LNCAP (cell line): ENCODE measurements around the gene OR51G2.

Source experiments
- CTCF ChIP-seq: fragments of 450-650 bp; IDR thresholded peaks from 2 replicates; pipeline ENCODE4 v1.5.1; 2017; ENCODE audit warnings: mild to moderate bottlenecking

The OR51G2 gene

GRCh38 chr11:4932751-4933150 is 13.6 kb upstream of the OR51G2 start:
- no peak for TF ChIP-seq CTCF

GRCh38 chr11:4926608-4927007 is 7.5 kb upstream of the OR51G2 start:
- no peak for TF ChIP-seq CTCF

- no peak for TF ChIP-seq CTCF
Measured at GRCh38 chr11:4924239-4924638, 5.1 kb upstream of the OR51G2 start, which contains the start of gene OR51G1. TSS of gene OR51G1 (minus strand) at chr11:4924339. CDS start at chr11:4924339, 0 bp downstream.

GRCh38 chr11:4922304-4922703 is 3.2 kb upstream of the OR51G2 start:
- TF ChIP-seq CTCF: no peak

DNA sequence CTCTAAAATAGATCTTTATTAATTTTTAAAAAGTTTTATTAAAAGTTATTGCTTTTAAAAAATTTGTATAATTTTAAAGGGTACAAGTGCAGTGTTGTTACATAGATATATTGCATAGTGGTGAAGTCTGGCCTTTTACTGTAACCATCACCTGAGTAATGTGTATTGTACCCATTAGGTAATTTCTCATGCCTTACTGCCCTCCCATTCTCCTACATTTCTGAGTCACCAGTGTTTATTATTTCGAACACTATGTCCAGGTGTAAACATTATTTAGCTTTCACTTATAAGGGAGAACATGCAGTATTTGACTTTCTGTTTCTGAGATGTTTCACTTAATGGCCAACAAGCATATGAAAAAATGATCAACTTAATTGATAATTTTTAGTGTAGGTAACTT is 2.6 kb upstream of the OR51G2 start:
- TF ChIP-seq CTCF: no peak

GRCh38 chr11:4916581-4916980 is 2.6 kb downstream of the OR51G2 start:
- no peak for TF ChIP-seq CTCF

GRCh38 chr11:4903484-4903883 is 15.7 kb downstream of the OR51G2 start, which contains the start of gene OR51A7:
TSS of gene OR51A7 (plus strand) at chr11:4903783. CDS start at chr11:4907370, 3,587 bp downstream.
- no peak for TF ChIP-seq CTCF

DNA sequence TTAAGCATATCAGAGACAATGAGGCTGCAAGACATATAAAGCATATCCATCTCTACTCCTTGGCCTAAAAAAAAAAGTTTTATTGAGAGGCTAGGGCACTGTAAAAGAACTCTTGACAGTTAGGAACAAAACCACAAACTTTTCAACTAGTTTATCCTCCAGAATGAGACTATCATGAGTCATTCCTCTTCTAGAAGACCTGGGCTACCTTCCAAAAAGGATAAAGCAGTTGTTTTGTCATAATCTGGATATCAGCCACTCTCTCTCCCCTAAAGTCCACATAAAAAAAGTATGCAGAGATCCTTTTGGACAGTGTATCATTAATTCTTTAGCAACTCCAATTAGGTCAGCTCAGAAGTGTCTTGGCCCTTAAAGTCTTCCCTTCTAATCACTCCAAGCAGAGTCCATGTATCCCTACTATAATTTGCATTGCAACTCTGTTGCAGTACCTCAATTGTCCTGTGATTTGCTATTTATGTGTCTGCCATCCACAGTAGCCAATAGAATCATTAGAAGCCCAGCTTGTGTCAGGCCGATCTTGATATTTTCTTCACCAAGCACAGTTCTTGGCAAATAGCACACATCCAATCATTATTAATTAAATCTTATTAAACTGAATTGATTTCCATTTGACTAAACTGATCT is 27.0 kb downstream of the OR51G2 start:
- no peak for TF ChIP-seq CTCF
